ENCODE results near the gene ABLIM3. TPM values are rescaled to one million over a fixed set of nuclear protein-coding genes. Genes with fewer than 3 reads are reported as not detected.

ABLIM3 gene
- total RNA-seq, 1 experiment from 2014 or later = 7.0 TPM

- no peak for DNase-seq (ENCODE audit: extremely low read depth, low read depth)
Measured at GRCh38 chr5:149213264-149213880, 72.1 kb downstream of the ABLIM3 start.

GRCh38 chr5:149215478-149216090, 74.3 kb downstream of the ABLIM3 start:
- DNase-seq (ENCODE audit: extremely low read depth, low read depth) = no peak

GRCh38 chr5:149216496-149216895, 75.2 kb downstream of the ABLIM3 start:
- DNase-seq (ENCODE audit: extremely low read depth, low read depth) = no peak

- DNase-seq (ENCODE audit: extremely low read depth, low read depth) = no peak
Measured at GRCh38 chr5:149217096-149217802, 76.0 kb downstream of the ABLIM3 start.

GRCh38 chr5:149217803-149218155, 76.5 kb downstream of the ABLIM3 start:
- no peak for DNase-seq (ENCODE audit: extremely low read depth, low read depth)

- DNase-seq (ENCODE audit: extremely low read depth, low read depth) = no peak
Measured at GRCh38 chr5:149219584-149219983, 78.3 kb downstream of the ABLIM3 start.

GRCh38 chr5:149220750-149221149, 79.5 kb downstream of the ABLIM3 start:
- no peak for DNase-seq (ENCODE audit: extremely low read depth, low read depth)

GRCh38 chr5:149221326-149221725, 80.0 kb downstream of the ABLIM3 start:
- no peak for DNase-seq (ENCODE audit: extremely low read depth, low read depth)

- DNase-seq (ENCODE audit: extremely low read depth, low read depth) = no peak
Measured at GRCh38 chr5:149221731-149222342, 80.5 kb downstream of the ABLIM3 start.

GRCh38 chr5:149223081-149223848, 82.0 kb downstream of the ABLIM3 start:
- no peak for DNase-seq (ENCODE audit: extremely low read depth, low read depth)

- DNase-seq (ENCODE audit: extremely low read depth, low read depth) = no peak
Measured at GRCh38 chr5:149224282-149224681, 83.0 kb downstream of the ABLIM3 start.

GRCh38 chr5:149227168-149227826, 86.0 kb downstream of the ABLIM3 start:
- no peak for DNase-seq (ENCODE audit: extremely low read depth, low read depth)

GRCh38 chr5:149228618-149229297, 87.5 kb downstream of the ABLIM3 start:
- peak; percentile 69 for DNase-seq (ENCODE audit: extremely low read depth, low read depth)

GRCh38 chr5:149229298-149229937, 88.1 kb downstream of the ABLIM3 start:
- no peak for DNase-seq (ENCODE audit: extremely low read depth, low read depth)

GRCh38 chr5:149235841-149236240, 94.5 kb downstream of the ABLIM3 start:
- DNase-seq (ENCODE audit: extremely low read depth, low read depth) = no peak

- no peak for DNase-seq (ENCODE audit: extremely low read depth, low read depth)
Measured at GRCh38 chr5:149237662-149238061, 96.4 kb downstream of the ABLIM3 start.

GRCh38 chr5:149238540-149238939, 97.2 kb downstream of the ABLIM3 start:
- no peak for DNase-seq (ENCODE audit: extremely low read depth, low read depth)

- DNase-seq (ENCODE audit: extremely low read depth, low read depth) = no peak
Measured at GRCh38 chr5:149239917-149240316, 98.6 kb downstream of the ABLIM3 start.

GRCh38 chr5:149240354-149240998, 99.2 kb downstream of the ABLIM3 start:
- DNase-seq (ENCODE audit: extremely low read depth, low read depth) = no peak
